Stimulated activated CD8-positive, alpha-beta memory T cell treated with anti-CD3 and anti-CD28 coated beads, Interleukin-7, amount 100 ng/mL, for 1 hour (primary cell): ENCODE data around the gene BAK1.
A peak's percentile ranks its signal among the peaks of the same experiment; 100 is the strongest.

Experiments
- DNase-seq, 2 donors: peaks; one replicate each; pipeline ENCODE4 v3.0.0-alpha.2; 2020; ENCODE audit warnings: low read depth in 2 of 2

Gene BAK1

GRCh38 chr6:33579828-33580714 lies at the start of gene BAK1:
Gene BAK1, minus strand, starts transcription at chr6:33580276. Its CDS starts 2,672 bp downstream, at chr6:33577604.
- DNase-seq = peak; percentile 65 to 67

- no peak for DNase-seq
Observed at GRCh38 chr6:33628401-33628964, 48.4 kb upstream of the BAK1 start.

GRCh38 chr6:33627876-33628275 lies 47.8 kb upstream of the BAK1 start:
- no peak for DNase-seq

DNA sequence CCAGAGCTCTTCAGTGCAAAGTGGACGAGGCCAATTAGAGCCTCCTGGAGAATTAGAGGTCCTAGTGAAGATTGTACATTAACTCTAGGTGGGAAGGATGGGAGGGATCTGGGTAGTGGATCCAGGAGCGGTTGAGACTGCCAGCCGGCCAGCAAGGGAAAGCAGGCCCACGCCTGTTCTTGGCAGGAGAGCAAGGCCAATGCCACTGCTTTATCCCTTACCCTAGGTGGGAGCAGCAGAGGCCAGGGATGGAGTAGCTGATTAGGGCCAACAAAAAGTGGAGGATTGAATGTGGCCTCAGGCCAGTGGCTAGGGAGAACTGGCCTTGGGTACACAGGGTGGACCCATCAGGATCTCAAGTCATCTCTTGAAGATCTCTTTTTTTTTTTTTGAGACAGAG lies 44.8 kb upstream of the BAK1 start:
- DNase-seq = no peak

GRCh38 chr6:33623895-33624381 lies 43.9 kb upstream of the BAK1 start:
- DNase-seq = no peak

- DNase-seq = no peak
Observed at GRCh38 chr6:33622456-33623431, 42.7 kb upstream of the BAK1 start.

GRCh38 chr6:33621711-33622388 lies 41.8 kb upstream of the BAK1 start:
- no peak for DNase-seq

GRCh38 chr6:33620856-33621710 lies 41.0 kb upstream of the BAK1 start, which contains the start of gene ITPR3:
Gene ITPR3, plus strand, starts transcription at chr6:33621322. Its CDS starts 281 bp downstream, at chr6:33621603.
- peak; percentile 45 to 46 for DNase-seq

GRCh38 chr6:33620158-33620855 lies 40.2 kb upstream of the BAK1 start:
- DNase-seq = no peak

DNA sequence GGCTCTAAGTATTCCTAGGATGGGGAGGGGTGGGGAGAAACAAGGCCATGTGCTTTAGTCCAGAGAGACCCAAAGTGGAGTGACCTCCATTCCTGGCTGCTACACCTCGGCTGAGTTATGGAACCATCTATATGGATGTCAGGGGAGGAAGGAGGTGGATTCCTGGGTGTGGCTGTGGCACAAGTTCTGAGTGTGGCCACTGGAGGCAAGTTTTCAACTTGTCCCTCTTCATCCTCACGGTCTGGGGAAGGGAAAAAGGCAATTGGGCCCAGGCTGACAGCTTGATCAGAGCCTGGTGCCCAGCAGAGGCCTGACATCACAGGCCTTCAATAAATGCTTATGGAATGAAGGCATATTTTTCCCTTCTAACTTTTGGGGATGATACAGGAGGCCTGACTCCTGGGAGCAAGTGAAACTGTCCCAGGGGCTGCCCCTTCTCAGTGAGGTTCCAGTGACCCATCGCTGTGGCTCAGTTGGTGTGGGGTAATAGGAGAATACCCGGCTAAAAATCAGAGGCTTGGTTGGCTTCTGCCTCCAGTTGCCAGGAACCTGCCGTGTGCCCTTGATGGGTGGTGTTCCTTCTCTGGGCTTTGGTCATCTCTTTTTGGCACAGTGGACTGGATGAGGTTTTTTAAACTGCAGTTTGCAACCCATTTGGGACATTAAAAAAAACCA lies 39.2 kb upstream of the BAK1 start:
- no peak for DNase-seq

DNA sequence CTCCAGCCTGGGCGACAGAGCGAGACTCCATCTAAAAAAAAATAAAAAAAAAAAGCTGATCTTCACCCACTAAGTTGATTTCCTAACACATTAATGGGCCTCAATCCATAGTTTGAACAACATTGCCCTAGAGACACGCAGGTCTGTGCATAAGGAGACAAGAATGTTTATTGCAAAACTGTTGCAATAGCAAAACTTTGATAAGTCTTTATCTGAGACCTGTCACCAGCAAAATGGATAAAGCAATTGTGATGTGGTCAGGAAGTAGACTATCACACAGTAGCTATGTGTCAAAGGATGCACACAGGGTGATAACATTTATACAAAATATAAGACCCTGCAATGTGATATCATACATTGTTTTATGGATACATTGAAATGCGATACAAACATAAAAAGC lies 36.8 kb upstream of the BAK1 start:
- DNase-seq = no peak

GRCh38 chr6:33616113-33616512 lies 36.0 kb upstream of the BAK1 start:
- DNase-seq = no peak

- no peak for DNase-seq
Observed at GRCh38 chr6:33613795-33614168, 33.7 kb upstream of the BAK1 start.

DNA sequence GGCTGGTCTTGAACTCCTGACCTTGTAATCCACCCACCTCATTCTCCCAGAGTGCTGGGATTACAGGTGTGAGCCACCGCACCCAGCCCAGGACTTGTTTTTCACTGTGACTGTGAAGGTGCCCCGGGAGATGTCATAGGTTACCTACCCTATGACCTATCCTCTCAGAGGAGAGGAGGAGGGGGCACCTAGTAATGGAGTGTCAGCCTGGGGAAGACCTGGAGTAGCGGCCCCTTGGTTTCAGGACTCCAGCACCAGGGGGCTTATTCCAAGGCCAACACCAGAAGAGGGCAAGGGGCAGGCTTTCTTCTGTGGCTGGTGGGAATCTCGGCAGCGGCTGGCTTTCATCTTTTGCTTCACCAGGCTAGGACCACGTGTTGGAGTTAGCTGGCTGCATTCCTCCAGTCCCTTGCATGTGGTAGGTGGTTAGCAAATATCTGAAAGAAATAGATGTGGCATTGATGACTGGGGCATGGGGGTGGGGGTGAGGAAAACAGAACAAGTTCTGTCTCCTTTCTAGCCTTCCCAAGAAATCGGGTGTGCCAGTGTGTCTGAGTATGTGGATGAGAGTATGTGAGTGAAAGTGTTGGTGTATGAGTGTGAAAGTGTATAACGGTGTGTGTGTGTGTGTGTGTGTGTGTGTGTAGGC lies 33.2 kb upstream of the BAK1 start:
- no peak for DNase-seq

DNA sequence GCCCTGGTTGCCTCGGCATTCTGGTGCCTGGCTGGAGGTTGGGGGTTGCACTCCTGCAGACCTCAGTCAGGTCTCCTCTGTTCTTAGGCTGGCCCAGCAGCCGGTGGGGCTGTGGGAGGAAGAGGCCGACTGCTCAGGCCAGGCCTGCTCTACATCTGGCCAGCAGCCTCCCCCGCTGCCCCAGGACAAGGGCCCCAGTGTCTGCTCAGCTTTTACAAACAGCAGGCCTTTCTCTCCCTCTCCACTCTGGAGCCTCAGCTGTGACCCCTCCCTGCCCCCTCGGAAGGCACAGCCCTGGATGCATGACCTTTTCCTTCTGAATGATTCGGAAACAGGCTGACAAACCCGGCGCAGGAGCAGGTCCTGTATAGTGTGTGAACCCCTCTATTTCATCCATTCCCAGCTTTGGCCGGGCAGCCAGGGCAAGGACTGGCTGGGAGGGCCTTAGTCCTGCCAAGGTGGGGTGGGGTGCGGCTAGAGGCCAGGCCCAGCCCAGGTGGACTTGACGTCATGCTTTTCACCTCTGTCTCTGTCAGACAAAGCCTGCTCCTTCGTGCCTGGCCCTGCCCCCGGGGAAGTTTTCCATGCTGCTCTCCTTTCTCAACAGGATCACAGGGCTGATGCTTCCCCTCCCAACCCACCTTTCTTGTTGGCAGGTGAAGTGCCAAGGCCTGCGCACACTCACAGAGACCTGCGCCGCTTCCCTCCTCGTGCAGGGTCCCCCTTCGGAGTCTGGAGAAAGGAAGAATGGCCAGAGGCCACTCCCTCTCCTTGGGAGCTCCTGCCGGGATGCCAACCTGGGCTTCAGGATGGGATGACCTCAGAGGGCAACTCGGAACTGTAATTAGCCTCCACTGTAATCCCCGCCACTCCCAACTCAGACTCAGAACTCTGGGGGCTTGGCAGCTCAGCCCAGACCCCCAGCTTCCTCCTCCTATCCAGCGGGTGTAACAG lies 31.0 kb upstream of the BAK1 start:
- no peak for DNase-seq

- DNase-seq = no peak
Observed at GRCh38 chr6:33610067-33610466, 30.0 kb upstream of the BAK1 start.

- DNase-seq = no peak
Observed at GRCh38 chr6:33609528-33609927, 29.5 kb upstream of the BAK1 start.

DNA sequence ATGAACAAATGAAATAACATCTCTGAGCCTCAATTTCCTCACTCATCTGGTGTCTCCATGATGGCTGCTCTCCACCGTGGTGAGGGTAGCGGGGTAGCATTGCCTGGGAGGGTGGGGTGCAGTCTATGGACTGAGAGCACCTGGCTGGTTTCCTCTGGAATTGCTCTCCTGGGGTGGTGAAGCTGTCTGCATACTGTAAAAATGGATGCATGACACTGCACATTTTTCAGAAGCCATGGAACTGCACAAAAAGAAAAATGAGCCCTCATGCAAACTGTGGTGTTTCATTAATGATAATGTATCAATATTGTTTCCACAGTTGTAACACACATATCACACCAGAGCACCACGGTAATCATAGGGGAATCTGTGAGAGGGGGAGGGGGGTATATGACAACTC lies 28.9 kb upstream of the BAK1 start:
- no peak for DNase-seq
